Colonic mucosa (tissue), 4 donors: ENCODE results near the gene STRBP. TPM values are rescaled to one million over a fixed set of nuclear protein-coding genes. Genes with fewer than 3 reads are reported as not detected.

Experiments used
- DNase-seq: peaks from one replicate; pipeline ENCODE4 v3.0.0-alpha.2; 2020
- H3K27ac ChIP-seq: fragments of 200-600 bp; one replicate; pipeline ENCODE4 v1.8.0; 2021
- H3K27me3 ChIP-seq: fragments of 200-600 bp; one replicate; pipeline ENCODE4 v1.8.0; 2021
- H3K36me3 ChIP-seq: fragments of 200-600 bp; one replicate; pipeline ENCODE4 v1.8.0; 2021
- H3K4me1 ChIP-seq: fragments of 200-600 bp; one replicate; pipeline ENCODE4 v1.8.0; 2021; ENCODE audit warnings: mild to moderate bottlenecking
- H3K4me3 ChIP-seq: fragments of 200-600 bp; one replicate; pipeline ENCODE4 v1.8.0; 2021
- H3K9ac ChIP-seq, 2 donors: one replicate each; pipeline ENCODE4 v1.7.0; 2013; ENCODE audit warnings: control low read depth in 2 of 2, low read depth in 2 of 2, low read length in 2 of 2
- H3K9me3 ChIP-seq: fragments of 200-600 bp; one replicate; pipeline ENCODE4 v1.8.0; 2021
- intact Hi-C: fragments of 100-400 bp; cut with DNase I; formaldehyde crosslinking; loops from one replicate; pipeline ENCODE4 v1.14.1; 2022
- total RNA-seq, 2 donors: library from RNA; stranded (reverse); fragmentation: NEBNext Ultra II Directional in 1 of 2; extraction: Animal tissue kit (Norgen Biotek cat#: 25700) in 1 of 2; gene quantifications; one replicate each; pipeline ENCODE4 v1.2.1, GENCODE V29; 2021
- TF ChIP-seq, protein P1 (sequence below): fragments of 200-600 bp; IDR thresholded peaks from one replicate; pipeline ENCODE4 v1.8.0; 2022; ENCODE audit warnings: antibody characterized with exemption, mild to moderate bottlenecking
- donor health status: healthy.
- donor health status: DM: no; HTN: no; CAD: no.
- donor health status: DM: no; HTN: no; CAD: no.

Gene STRBP
- total RNA-seq, 2 donors from 2014 or later = 37.5 to 53.5 TPM

DNA sequence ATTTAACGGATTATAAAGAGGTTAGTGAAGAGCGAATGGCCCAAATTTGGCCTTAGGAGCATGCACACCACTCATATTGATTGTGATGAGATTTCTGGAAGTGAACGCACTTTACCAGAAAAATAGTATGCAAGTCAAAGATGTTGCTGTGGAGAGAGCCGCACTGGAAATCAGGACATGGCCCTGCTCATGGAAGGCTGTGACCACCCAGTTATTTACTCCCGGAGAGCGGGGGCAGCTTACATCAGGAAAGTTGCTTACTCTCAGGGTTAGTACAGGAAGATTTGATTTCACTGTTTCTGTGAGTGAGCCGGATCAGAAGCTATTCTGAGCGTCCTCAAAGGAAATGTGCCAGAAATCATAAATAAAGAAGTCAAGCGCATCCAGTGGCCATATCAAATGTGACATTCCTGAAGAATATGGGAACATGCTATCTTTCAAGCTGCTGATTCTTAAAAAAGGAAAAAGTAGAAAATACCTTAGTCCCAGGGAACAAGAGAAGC lies 42.9 kb upstream of the STRBP start:
- no peaks in the 10 kb centered on the region for H3K4me1 ChIP-seq
- no peaks in the 10 kb centered on the region for H3K36me3 ChIP-seq
- no peak for DNase-seq
- no peak overlapping the region for H3K4me3 ChIP-seq
- TF ChIP-seq, protein P1, sequence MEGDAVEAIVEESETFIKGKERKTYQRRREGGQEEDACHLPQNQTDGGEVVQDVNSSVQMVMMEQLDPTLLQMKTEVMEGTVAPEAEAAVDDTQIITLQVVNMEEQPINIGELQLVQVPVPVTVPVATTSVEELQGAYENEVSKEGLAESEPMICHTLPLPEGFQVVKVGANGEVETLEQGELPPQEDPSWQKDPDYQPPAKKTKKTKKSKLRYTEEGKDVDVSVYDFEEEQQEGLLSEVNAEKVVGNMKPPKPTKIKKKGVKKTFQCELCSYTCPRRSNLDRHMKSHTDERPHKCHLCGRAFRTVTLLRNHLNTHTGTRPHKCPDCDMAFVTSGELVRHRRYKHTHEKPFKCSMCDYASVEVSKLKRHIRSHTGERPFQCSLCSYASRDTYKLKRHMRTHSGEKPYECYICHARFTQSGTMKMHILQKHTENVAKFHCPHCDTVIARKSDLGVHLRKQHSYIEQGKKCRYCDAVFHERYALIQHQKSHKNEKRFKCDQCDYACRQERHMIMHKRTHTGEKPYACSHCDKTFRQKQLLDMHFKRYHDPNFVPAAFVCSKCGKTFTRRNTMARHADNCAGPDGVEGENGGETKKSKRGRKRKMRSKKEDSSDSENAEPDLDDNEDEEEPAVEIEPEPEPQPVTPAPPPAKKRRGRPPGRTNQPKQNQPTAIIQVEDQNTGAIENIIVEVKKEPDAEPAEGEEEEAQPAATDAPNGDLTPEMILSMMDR = no peak
- H3K27me3 ChIP-seq = no peaks in the 10 kb centered on the region
- H3K9me3 ChIP-seq = no peaks in the 10 kb centered on the region
- H3K9ac ChIP-seq = no peak overlapping the region
- H3K27ac ChIP-seq = no peak overlapping the region
- intact Hi-C loops = no loop called here

DNA sequence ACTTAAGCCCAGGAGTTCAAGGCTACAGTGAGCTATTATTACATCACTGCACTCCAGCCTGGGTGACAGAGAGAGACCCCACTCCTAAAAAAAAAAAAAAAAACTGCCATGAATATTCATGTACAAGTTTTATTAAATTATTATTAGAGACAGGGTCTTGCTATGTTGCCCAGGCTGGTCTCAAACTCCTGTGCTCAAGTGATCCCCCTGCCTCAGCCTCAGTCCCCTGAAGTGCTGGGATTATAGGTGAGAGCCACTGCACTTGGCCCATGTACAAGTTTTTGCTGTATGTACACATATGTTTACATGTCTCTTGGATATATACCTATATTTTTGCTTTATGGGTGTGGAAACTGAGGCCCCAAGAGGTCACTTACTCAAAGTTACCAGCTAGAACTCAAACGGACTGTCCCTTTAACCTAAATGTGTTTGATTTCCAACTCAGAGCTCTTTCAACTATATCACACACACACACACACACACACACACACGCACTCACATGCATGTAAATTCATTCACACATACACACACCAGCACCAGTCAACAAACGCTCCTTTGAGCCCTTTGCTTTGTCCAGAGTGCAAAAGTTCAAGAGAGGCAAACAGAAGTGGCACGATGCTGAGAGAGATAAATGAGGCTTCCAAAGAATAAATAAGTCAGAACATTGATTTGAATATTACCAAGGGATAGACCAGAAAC lies 42.3 kb upstream of the STRBP start:
- intact Hi-C loops = no loop called here
- Histone ChIP-seq H3K27me3 (no peaks in the 10 kb centered on the region), H3K4me1 (no peaks in the 10 kb centered on the region), H3K36me3 (no peaks in the 10 kb centered on the region), H3K9me3 (no peaks in the 10 kb centered on the region), H3K4me3 (no peak overlapping the region), H3K9ac (no peak overlapping the region), H3K27ac (no peak overlapping the region)
- TF ChIP-seq, protein P1 = no peak
- DNase-seq = no peak

DNA sequence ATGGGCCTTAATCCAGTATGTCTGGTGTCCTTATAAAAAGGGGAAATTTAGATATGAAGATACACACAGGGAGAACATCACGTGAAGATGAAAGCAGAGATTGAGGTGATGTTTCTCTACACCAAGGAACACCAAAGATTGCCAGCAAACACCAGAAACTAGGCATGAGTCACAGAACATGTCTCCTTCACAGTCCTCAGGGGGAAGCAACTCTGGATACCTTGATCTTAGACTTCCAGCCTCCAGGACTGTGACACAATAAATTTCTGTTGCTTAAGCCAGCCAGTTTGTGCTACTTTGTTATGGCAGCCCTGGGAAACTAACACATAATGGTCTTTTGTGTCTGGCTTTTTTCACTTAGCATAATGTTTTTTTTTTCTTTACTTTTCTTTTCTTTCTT lies 41.2 kb upstream of the STRBP start:
- no peak for DNase-seq
- Histone ChIP-seq H3K36me3 (no peaks in the 10 kb centered on the region), H3K4me1 (no peaks in the 10 kb centered on the region), H3K9me3 (no peaks in the 10 kb centered on the region), H3K9ac (no peak overlapping the region), H3K27ac (no peak overlapping the region), H3K27me3 (no peaks in the 10 kb centered on the region), H3K4me3 (no peak overlapping the region)
- TF ChIP-seq, protein P1 = no peak
- intact Hi-C loops = no loop called here

DNA sequence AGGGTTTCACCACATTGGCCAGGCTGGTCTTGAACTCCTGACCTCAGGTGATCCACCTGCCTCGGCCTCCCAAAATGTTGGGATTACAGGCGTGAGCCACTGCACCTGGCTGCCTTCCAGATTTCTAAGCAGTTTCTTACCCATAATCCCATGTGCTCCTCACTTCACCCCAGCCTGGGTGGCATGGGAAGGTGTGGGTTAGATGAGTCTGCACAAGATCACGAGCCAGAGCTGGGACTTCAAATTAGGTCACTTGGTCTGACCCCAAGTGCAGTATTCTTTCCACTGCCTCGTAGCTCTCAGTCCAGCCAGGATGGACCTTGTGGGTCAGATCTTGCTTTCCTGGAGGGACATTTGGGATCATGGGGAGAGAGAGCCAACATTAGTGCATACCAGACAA lies 37.5 kb upstream of the STRBP start:
- DNase-seq = no peak
- intact Hi-C loops = no loop called here

DNA sequence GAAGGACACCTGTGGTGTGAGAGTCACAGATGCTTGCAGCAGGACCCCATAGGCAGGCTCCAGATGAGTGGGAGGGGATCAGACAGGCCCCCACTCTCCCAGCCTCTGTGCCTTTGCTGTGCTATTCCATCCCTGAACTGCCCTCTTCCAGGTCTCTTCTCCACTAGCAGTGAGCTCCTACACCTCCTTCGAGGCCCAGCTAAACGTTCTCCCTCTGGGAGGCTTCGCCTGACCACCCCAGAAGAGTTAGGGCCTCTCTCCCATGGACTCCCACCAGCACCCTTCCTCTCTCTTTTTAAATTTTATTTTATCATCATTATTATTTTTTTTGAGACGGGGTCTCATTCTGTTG lies 35.9 kb upstream of the STRBP start:
- no peak overlapping the region for H3K4me3 ChIP-seq
- DNase-seq = no peak
- intact Hi-C loops = no loop called here
- no peak overlapping the region for H3K9ac ChIP-seq
- no peaks in the 10 kb centered on the region for H3K9me3 ChIP-seq
- H3K36me3 ChIP-seq = no peaks in the 10 kb centered on the region
- no peaks in the 10 kb centered on the region for H3K4me1 ChIP-seq
- no peaks in the 10 kb centered on the region for H3K27me3 ChIP-seq
- H3K27ac ChIP-seq = no peak overlapping the region
- TF ChIP-seq, protein P1 = no peak

More for the DNA sequence above, 37.5 kb upstream of the STRBP start:
- Histone ChIP-seq H3K36me3 (no peaks in the 10 kb centered on the region), H3K27ac (no peak overlapping the region), H3K27me3 (no peaks in the 10 kb centered on the region), H3K9ac (no peak overlapping the region), H3K9me3 (no peaks in the 10 kb centered on the region), H3K4me3 (no peak overlapping the region), H3K4me1 (no peaks in the 10 kb centered on the region)
- TF ChIP-seq, protein P1 = no peak
